GM12873 (cell line): ENCODE measurements around the gene PPP1R9A.

Experiments
- TF ChIP-seq, protein P1 (sequence below): IDR thresholded peaks from 2 replicates; pipeline ENCODE4 v1.5.1; 2012; ENCODE audit warnings: low read depth, mild to moderate bottlenecking, moderate library complexity, low read length, control low read depth; ENCODE audit not compliant: insufficient read depth; ENCODE audit errors: missing control alignments

PPP1R9A gene

DNA sequence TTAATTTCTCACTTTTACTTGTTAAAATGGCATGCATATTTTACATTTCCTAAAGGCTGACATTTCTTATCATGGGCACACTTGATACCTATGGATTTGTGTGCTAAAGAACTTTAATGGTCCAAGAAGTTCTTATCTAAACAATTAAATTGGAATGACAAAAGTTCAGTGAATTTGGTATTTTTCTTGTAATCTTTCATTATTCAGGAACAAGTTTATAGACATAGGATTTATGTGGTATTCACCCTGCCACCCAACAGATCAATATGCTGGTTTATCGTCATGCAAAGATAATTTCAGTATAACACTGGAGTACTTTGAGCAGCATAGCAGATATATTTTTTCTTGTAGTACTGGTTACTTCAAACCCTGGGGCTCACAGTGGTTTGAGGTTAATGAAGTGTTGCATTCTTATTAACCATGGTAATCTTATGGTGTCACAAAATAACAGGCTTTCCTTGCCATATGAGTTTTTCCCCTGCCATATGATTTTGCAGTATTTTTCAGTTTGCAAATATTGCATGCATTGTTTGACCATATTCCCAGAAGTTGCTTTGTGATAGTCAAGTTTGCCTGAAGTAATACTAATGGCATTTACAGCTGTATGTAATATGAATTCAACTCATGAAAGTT, 148.8 kb downstream of the PPP1R9A start:
- TF ChIP-seq, protein P1, sequence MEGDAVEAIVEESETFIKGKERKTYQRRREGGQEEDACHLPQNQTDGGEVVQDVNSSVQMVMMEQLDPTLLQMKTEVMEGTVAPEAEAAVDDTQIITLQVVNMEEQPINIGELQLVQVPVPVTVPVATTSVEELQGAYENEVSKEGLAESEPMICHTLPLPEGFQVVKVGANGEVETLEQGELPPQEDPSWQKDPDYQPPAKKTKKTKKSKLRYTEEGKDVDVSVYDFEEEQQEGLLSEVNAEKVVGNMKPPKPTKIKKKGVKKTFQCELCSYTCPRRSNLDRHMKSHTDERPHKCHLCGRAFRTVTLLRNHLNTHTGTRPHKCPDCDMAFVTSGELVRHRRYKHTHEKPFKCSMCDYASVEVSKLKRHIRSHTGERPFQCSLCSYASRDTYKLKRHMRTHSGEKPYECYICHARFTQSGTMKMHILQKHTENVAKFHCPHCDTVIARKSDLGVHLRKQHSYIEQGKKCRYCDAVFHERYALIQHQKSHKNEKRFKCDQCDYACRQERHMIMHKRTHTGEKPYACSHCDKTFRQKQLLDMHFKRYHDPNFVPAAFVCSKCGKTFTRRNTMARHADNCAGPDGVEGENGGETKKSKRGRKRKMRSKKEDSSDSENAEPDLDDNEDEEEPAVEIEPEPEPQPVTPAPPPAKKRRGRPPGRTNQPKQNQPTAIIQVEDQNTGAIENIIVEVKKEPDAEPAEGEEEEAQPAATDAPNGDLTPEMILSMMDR = no peak

DNA sequence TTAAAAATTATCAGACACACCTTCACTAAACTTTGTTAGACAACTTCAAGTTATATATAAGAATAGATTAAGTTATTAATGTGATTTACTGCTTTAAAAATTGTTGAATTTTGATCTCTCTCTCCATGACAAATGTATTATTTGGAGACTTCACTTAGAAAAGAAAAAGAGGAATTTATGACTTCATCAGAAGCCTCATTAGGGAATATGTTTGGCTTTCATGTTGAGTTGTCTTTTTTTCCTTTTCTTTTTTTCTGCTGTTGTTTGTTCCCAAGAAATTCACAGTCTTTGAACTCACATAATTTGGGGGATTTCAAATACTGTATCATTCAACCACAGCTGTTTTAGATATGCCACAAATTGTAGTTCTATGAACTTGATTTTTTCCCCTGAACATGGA, 149.5 kb downstream of the PPP1R9A start:
- TF ChIP-seq, protein P1 = no peak

DNA sequence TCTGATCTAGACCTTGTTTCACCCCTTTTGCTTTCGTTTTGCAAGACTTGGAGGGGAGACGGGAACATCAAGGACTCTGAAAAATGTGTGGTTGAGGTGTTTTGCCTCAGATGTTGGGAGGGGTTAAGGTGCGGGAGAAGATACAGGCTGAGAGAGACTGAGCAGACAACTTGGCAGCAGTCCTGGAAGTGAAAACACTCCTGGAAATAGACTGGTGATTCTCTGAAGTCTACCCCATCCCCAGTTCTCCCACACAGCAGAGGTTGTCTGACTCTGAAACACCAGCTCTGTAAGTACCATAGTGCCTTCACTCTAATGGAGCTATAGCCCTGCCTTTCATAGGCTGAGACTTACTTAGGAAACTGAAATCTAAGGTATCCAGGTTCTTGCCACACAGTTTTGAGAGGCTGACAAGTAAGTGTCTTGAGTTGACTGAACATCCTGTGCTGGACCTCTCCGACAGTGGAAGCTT, 152.5 kb downstream of the PPP1R9A start:
- TF ChIP-seq, protein P1 = no peak

DNA sequence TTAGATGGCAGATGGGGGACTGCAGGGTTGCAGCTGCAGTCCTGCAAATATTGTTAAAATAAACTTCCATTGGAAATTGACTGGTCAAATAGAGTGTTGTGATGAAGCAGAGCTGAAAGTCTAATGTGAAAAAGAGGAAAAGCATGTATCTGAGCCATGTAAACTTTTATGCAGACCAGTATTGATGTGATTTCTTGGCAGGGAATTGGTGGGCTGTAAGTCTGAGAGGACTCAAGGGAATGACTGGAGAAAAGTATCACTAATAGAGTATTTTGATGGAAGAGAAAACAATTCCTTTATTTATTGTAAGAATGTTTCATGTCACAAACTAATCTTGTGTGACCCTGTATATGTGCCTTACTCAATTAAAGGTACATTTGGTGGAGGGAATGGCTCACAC, 155.5 kb downstream of the PPP1R9A start:
- TF ChIP-seq, protein P1 = no peak

DNA sequence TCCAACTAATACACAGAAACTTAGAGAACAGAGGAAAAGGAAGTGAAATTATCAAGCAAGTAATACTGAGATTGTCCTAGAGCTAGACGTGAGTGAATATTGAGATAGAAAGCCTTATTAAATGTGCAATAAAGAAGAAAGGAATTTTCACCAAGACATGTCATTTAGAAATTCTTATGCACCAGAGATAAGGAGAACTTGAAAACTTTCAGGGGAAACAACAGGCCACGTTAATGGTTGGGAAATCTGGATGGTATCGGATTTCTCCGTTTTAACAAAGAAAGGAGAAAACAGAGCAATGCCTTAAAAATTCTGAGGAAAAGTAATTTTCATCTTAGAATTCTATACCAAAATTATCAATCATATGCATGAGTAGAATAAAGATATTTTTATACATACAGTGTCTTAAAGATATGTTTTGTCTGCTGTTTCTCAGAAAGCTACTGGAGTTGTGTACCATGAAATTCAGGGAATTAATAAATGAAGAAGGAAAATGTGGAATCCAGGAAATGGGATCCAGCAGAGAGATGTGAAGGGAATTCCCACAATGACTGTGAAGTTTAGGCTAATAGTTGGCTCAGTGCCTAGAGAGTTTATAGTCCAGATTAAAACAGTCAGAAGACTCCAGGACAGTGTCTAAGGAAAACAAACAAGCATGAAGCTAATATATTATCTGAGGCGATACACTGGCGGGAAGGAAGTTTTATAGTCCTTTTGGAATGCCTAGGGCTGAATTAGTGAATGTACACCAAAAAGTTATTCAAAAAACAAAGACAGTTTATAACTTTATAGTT, 159.5 kb downstream of the PPP1R9A start:
- TF ChIP-seq, protein P1 = no peak

DNA sequence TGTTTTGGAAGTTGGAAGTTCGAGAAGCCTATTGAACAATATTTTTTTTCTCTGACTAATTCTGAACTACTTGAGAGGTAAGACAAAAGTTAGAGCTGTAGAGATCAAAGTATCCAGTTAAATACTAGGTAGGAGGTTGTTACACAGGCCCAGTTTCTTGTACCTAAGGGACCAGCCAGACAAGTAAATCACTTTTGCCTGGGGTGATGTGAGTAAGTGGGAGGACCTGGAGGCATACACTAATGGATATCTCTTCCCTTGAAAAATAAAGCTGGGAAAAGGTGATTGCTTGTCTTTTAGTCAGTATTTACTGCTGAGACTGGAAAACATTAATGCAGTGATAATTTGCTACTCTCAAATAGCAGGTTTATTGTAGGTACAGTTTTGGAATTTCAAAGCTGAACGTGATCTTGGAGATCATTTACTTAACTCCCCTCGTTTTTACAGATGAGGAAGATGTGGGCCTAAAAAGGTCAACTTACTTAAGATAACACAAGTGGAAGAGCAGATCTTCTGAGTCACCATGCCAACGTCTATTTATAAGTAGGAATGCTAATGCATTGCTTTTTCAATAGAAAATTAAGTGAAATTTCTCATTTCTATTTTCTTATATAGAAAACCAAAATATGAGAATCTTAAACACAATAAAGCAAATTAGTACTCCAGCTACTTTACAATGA, 181.3 kb downstream of the PPP1R9A start:
- TF ChIP-seq, protein P1 = no peak
